ENCODE results near the gene INPP4A.

Gene INPP4A

GRCh38 chr2:98482362-98482761 is 37.7 kb downstream of the INPP4A start:
- TF ChIP-seq ZNF274 (IDR thresholded peaks at IDR 0.05; ENCODE audit: low read depth, low read length) = no peak
- no peak overlapping the region for H3K4me3 ChIP-seq (ENCODE audit: low read length)

GRCh38 chr2:98483257-98483861 is 38.7 kb downstream of the INPP4A start:
- no peak for TF ChIP-seq ZNF274 (IDR thresholded peaks at IDR 0.05; ENCODE audit: low read depth, low read length)
- peak overlapping the region; percentile 10; the same call in 1 of the 2 replicates for H3K4me3 ChIP-seq (ENCODE audit: low read length)

- no peak for TF ChIP-seq ZNF274 (IDR thresholded peaks at IDR 0.05; ENCODE audit: low read depth, low read length)
Observed at GRCh38 chr2:98484121-98484557, 39.5 kb downstream of the INPP4A start.

GRCh38 chr2:98484652-98485452 is 40.2 kb downstream of the INPP4A start:
- TF ChIP-seq ZNF274 (IDR thresholded peaks at IDR 0.05; ENCODE audit: low read depth, low read length) = no peak
- no peak overlapping the region for H3K4me3 ChIP-seq (ENCODE audit: low read length)

More at GRCh38 chr2:98484121-98484557, 39.5 kb downstream of the INPP4A start:
- H3K4me3 ChIP-seq (ENCODE audit: low read length) = no peak overlapping the region; the same call in 1 of the 2 replicates

GRCh38 chr2:98485453-98485755 is 40.7 kb downstream of the INPP4A start:
- no peak for TF ChIP-seq ZNF274 (IDR thresholded peaks at IDR 0.05; ENCODE audit: low read depth, low read length)
- H3K4me3 ChIP-seq (ENCODE audit: low read length) = no peak overlapping the region

- H3K4me3 ChIP-seq (ENCODE audit: low read length) = no peak overlapping the region
- no peak for TF ChIP-seq ZNF274 (IDR thresholded peaks at IDR 0.05; ENCODE audit: low read depth, low read length)
Observed at GRCh38 chr2:98486374-98486981, 41.8 kb downstream of the INPP4A start.

GRCh38 chr2:98487101-98487805 is 42.6 kb downstream of the INPP4A start:
- H3K4me3 ChIP-seq (ENCODE audit: low read length) = peak overlapping the region; percentile 30; the same call in 1 of the 2 replicates
- no peak for TF ChIP-seq ZNF274 (IDR thresholded peaks at IDR 0.05; ENCODE audit: low read depth, low read length)

- no peak overlapping the region; the same call in 1 of the 2 replicates for H3K4me3 ChIP-seq (ENCODE audit: low read length)
Observed at GRCh38 chr2:98487806-98488189, 43.1 kb downstream of the INPP4A start.

GRCh38 chr2:98488252-98488651 is 43.6 kb downstream of the INPP4A start:
- no peak for TF ChIP-seq ZNF274 (IDR thresholded peaks at IDR 0.05; ENCODE audit: low read depth, low read length)
- no peak overlapping the region; the same call in 1 of the 2 replicates for H3K4me3 ChIP-seq (ENCODE audit: low read length)

More at GRCh38 chr2:98487806-98488189, 43.1 kb downstream of the INPP4A start:
- TF ChIP-seq ZNF274 (IDR thresholded peaks at IDR 0.05; ENCODE audit: low read depth, low read length) = no peak

GRCh38 chr2:98489486-98489885 is 44.8 kb downstream of the INPP4A start:
- no peak for TF ChIP-seq ZNF274 (IDR thresholded peaks at IDR 0.05; ENCODE audit: low read depth, low read length)
- no peak overlapping the region for H3K4me3 ChIP-seq (ENCODE audit: low read length)

GRCh38 chr2:98489971-98490962 is 45.6 kb downstream of the INPP4A start:
- H3K4me3 ChIP-seq (ENCODE audit: low read length) = no peak overlapping the region
- no peak for TF ChIP-seq ZNF274 (IDR thresholded peaks at IDR 0.05; ENCODE audit: low read depth, low read length)

GRCh38 chr2:98492441-98492840 is 47.8 kb downstream of the INPP4A start:
- no peak overlapping the region for H3K4me3 ChIP-seq (ENCODE audit: low read length)
- TF ChIP-seq ZNF274 (IDR thresholded peaks at IDR 0.05; ENCODE audit: low read depth, low read length) = no peak

GRCh38 chr2:98494699-98495098 is 50.0 kb downstream of the INPP4A start:
- no peak overlapping the region for H3K4me3 ChIP-seq (ENCODE audit: low read length)
- TF ChIP-seq ZNF274 (IDR thresholded peaks at IDR 0.05; ENCODE audit: low read depth, low read length) = no peak

Data from GM08714 (cell line).